CD14-positive monocyte (primary cell): ENCODE results near the gene MUS81. TPM values are rescaled to one million over a fixed set of nuclear protein-coding genes. Genes with fewer than 3 reads are reported as not detected.

ENCODE experiments used
- DNase-seq, 3 donors: peaks; one replicate each; pipeline ENCODE4 v3.0.0-alpha.2; 2011 to 2022
- H2AFZ ChIP-seq: 2 replicates; pipeline ENCODE4 v1.6.0; 2012; ENCODE audit warnings: mild to moderate bottlenecking, low read depth, low read length, inconsistent platforms; ENCODE audit not compliant: insufficient read depth, poor library complexity, severe bottlenecking
- H3K27ac ChIP-seq, 2 donors: 1 replicate in 1 of 2; 2 replicates in 1 of 2; pipeline ENCODE4 v1.5.1; 2012 to 2013; ENCODE audit warnings: low read length in 2 of 2, control low read depth in 1 of 2, inconsistent platforms in 1 of 2, low read depth in 1 of 2, mild to moderate bottlenecking in 1 of 2
- H3K27me3 ChIP-seq, 2 donors: one replicate each; pipeline versions ENCODE4 v1.6.0 to v1.6.1; 2011 to 2013; ENCODE audit warnings: low read length in 2 of 2; ENCODE audit not compliant: control insufficient read depth in 2 of 2, insufficient read depth in 2 of 2
- H3K36me3 ChIP-seq, 2 donors: replicated peaks in 1 of 2; 1 replicate in 1 of 2; 2 replicates in 1 of 2; pipeline versions ENCODE4 v1.5.1 to v1.6.1; 2012 to 2013; ENCODE audit warnings: low read length in 2 of 2, control low read depth in 1 of 2, inconsistent platforms in 1 of 2, mild to moderate bottlenecking in 1 of 2; ENCODE audit not compliant: insufficient read depth in 2 of 2, control insufficient read depth in 1 of 2
- H3K4me1 ChIP-seq, 2 donors: 1 replicate in 1 of 2; 2 replicates in 1 of 2; pipeline versions ENCODE4 v1.5.1 to v1.6.1; 2012 to 2013; ENCODE audit warnings: low read length in 2 of 2, control low read depth in 1 of 2, inconsistent platforms in 1 of 2, mild to moderate bottlenecking in 1 of 2, moderate library complexity in 1 of 2; ENCODE audit not compliant: insufficient read depth in 2 of 2, control insufficient read depth in 1 of 2
- H3K4me2 ChIP-seq: replicated peaks from 2 replicates; pipeline ENCODE3; 2012; ENCODE audit warnings: low read length, moderate library complexity, mild to moderate bottlenecking; ENCODE audit not compliant: poor library complexity, severe bottlenecking; ENCODE audit errors: extremely low read depth
- H3K4me3 ChIP-seq, 3 experiments: fragments of 200-600 bp in 1 of 3; sonication (generic) in 1 of 3; replicated peaks in 1 of 3; 1 replicate in 2 of 3; 2 replicates in 1 of 3; pipeline ENCODE4 v1.5.1; 2011 to 2013; ENCODE audit warnings: low read length in 3 of 3, mild to moderate bottlenecking in 3 of 3, control low read depth in 2 of 3, low read depth in 2 of 3, inconsistent platforms in 1 of 3, moderate library complexity in 1 of 3
- H3K79me2 ChIP-seq: 2 replicates; pipeline ENCODE4 v1.6.0; 2012; ENCODE audit warnings: mild to moderate bottlenecking, control low read depth, inconsistent platforms, low read length, moderate library complexity; ENCODE audit not compliant: insufficient read depth
- H3K9ac ChIP-seq: 2 replicates; pipeline ENCODE4 v1.6.0; 2017; ENCODE audit warnings: low read length, mild to moderate bottlenecking; ENCODE audit not compliant: insufficient read depth, poor library complexity, severe bottlenecking
- H3K9me3 ChIP-seq, 2 donors: replicated peaks in 1 of 2; 1 replicate in 1 of 2; 2 replicates in 1 of 2; pipeline versions ENCODE4 v1.5.1 to v1.6.1; 2012 to 2013; ENCODE audit warnings: low read length in 2 of 2, control low read depth in 1 of 2; ENCODE audit not compliant: control insufficient read depth in 1 of 2, insufficient read depth in 1 of 2
- H4K20me1 ChIP-seq: 2 replicates; pipeline ENCODE4 v1.6.0; 2012; ENCODE audit warnings: mild to moderate bottlenecking, low read length, control low read depth, moderate library complexity; ENCODE audit not compliant: insufficient read depth
- H3K27ac Mint-ChIP-seq, 7 donors: one replicate each; pipeline ENCODE4 v1.8.0; 2020; ENCODE audit warnings: mild to moderate bottlenecking in 7 of 7, mixed read lengths in 7 of 7, moderate library complexity in 6 of 7, inconsistent platforms in 2 of 7
- H3K27me3 Mint-ChIP-seq, 3 donors: one replicate each; pipeline ENCODE4 v1.8.0; 2021 to 2022; ENCODE audit warnings: low read depth in 3 of 3, mild to moderate bottlenecking in 3 of 3, mixed read lengths in 3 of 3, moderate library complexity in 3 of 3, inconsistent platforms in 1 of 3
- H3K36me3 Mint-ChIP-seq, 2 donors: one replicate each; pipeline ENCODE4 v1.8.0; 2020; ENCODE audit warnings: mixed read lengths in 2 of 2, inconsistent platforms in 1 of 2, mild to moderate bottlenecking in 1 of 2
- H3K4me1 Mint-ChIP-seq: one replicate; pipeline ENCODE4 v1.8.0; 2020; ENCODE audit warnings: mild to moderate bottlenecking, mixed read lengths
- H3K4me3 Mint-ChIP-seq, 2 donors: one replicate each; pipeline ENCODE4 v1.8.0; 2020; ENCODE audit warnings: mild to moderate bottlenecking in 2 of 2, mixed read lengths in 2 of 2, moderate library complexity in 1 of 2
- H3K9me3 Mint-ChIP-seq, 7 donors: one replicate each; pipeline ENCODE4 v1.8.0; 2020 to 2022; ENCODE audit warnings: mixed read lengths in 7 of 7, mild to moderate bottlenecking in 6 of 7, moderate library complexity in 6 of 7, inconsistent platforms in 2 of 7
- CTCF ChIP-seq: fragments of 200-600 bp; IDR thresholded peaks from one replicate; pipeline ENCODE4 v1.8.0; 2022; ENCODE audit warnings: antibody characterized with exemption, mild to moderate bottlenecking
- WGBS: methylation state at CpG from one replicate; pipeline ENCODE4 v1.1.5; 2013; ENCODE audit warnings: missing lambda C conversion rate; ENCODE audit not compliant: insufficient coverage; 5-methylcytosine and 5-hydroxymethylcytosine counted together
- intact Hi-C, 2 donors: fragments of 100-400 bp; cut with micrococcal nuclease; formaldehyde crosslinking; loops; one replicate each; pipeline versions ENCODE4 v1.15.0 to v1.15.1; 2023
- polyA plus RNA-seq, 3 donors: library from polyadenylated mRNA; depleted of rRNA in 1 of 3; unstranded in 2 of 3; stranded (reverse) in 1 of 3; fragments of 300-500 nt in 2 of 3; fragments of >200 nt in 1 of 3; fragmentation: Illumina TruSeq in 2 of 3; gene quantifications; 1 replicate in 2 of 3; 2 replicates in 1 of 3; pipeline ENCODE4 v1.2.3, GENCODE V29; 2012 to 2021

MUS81 gene
- polyA plus RNA-seq, 3 donors, result 15.0 to 87.5 (median 16.4) TPM

GRCh38 chr11:65849366-65849765 is 10.9 kb upstream of the MUS81 start:
- Mint-ChIP-seq H3K27me3 (peaks cover 0 to 5% (median 0%) of the 10 kb centered on the region in 3 donors), H3K36me3 (peaks cover 24 to 34% of the 10 kb centered on the region in 2 donors), H3K27ac (peak overlapping the region in 1 of 7 donors; percentile 3), H3K4me3 (no peak overlapping the region), H3K4me1 (peaks cover 17% of the 10 kb centered on the region), H3K9me3 (peaks cover 0 to 10% (median 8%) of the 10 kb centered on the region in 7 donors)
- Histone ChIP-seq H3K4me2 (no peak overlapping the region), H3K27ac (no peak overlapping the region), H3K9me3 (peaks cover 4 to 8% of the 10 kb centered on the region in 2 donors), H3K4me3 (no peak overlapping the region), H4K20me1 (peaks cover 49% of the 10 kb centered on the region), H3K36me3 (peaks cover 24 to 39% of the 10 kb centered on the region in 2 donors), H3K27me3 (no peaks in the 10 kb centered on the region), H3K9ac (no peak overlapping the region), H2AFZ (no peak overlapping the region), H3K79me2 (peaks cover 12% of the 10 kb centered on the region), H3K4me1 (no peaks in the 10 kb centered on the region)
- intact Hi-C loops, result no loop called here
- 83% methylated on average over 6 of the region's 8 CpGs for WGBS
- TF ChIP-seq CTCF, result no peak
- no peak for DNase-seq

- H3K4me2 ChIP-seq, result no peak overlapping the region
- intact Hi-C loops, result no loop called here
- H3K9ac ChIP-seq, result no peak overlapping the region
- no peak overlapping the region for H3K27ac ChIP-seq
- Mint-ChIP-seq H3K9me3 (peaks cover 0 to 10% (median 8%) of the 10 kb centered on the region in 7 donors), H3K4me1 (peaks cover 22% of the 10 kb centered on the region), H3K36me3 (peaks cover 28 to 38% of the 10 kb centered on the region in 2 donors), H3K27me3 (peaks cover 0 to 5% (median 0%) of the 10 kb centered on the region in 3 donors), H3K27ac (no peak overlapping the region), H3K4me3 (no peak overlapping the region)
- WGBS, result 84% methylated on average over 14 of the region's 16 CpGs
- peaks cover 16% of the 10 kb centered on the region for H3K79me2 ChIP-seq
- peaks cover 29 to 43% of the 10 kb centered on the region in 2 donors for H3K36me3 ChIP-seq
- peaks cover 53% of the 10 kb centered on the region for H4K20me1 ChIP-seq
- H2AFZ ChIP-seq, result no peak overlapping the region
- no peaks in the 10 kb centered on the region for H3K27me3 ChIP-seq
- DNase-seq, result no peak
- no peak for TF ChIP-seq CTCF
- H3K4me3 ChIP-seq, result no peak overlapping the region
- H3K4me1 ChIP-seq, result no peaks in the 10 kb centered on the region
- peaks cover 4 to 8% of the 10 kb centered on the region in 2 donors for H3K9me3 ChIP-seq
Measured at GRCh38 chr11:65849771-65850216, 10.4 kb upstream of the MUS81 start.
